Activated CD4-positive, alpha-beta T cell treated with anti-CD3 and anti-CD28 coated beads for 1 hour (primary cell): ENCODE results near the gene C17orf114.

Experiments
- DNase-seq: peaks from one replicate; pipeline ENCODE4 v3.0.0-alpha.2; 2020

C17orf114 gene

DNA sequence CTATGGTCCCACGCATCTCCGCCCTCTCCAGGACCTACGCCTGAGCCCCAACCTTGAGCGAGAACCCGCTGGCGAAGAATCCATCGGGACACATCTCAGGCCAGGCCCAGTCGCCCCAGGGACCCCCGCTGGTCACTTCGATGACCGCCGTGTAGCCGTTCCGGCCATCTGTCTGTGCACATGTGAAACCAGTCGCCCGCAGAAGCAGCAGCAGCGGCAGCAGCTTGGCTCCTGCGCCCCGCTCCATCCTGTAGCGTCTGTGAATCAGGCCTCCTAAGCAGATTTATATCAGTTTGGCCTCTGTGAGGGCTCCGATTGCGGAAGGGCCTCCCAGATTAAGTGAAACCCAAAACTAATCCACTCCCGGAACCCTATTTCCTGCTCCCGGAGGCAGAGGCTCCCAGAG is 16.0 kb downstream of the C17orf114 start, which contains the start of gene VMO1:
Gene VMO1, minus strand, starts transcription at position 259 of the 406 bp plus-strand sequence. Its CDS starts 12 bp downstream, at position 247.
- DNase-seq, result no peak

DNA sequence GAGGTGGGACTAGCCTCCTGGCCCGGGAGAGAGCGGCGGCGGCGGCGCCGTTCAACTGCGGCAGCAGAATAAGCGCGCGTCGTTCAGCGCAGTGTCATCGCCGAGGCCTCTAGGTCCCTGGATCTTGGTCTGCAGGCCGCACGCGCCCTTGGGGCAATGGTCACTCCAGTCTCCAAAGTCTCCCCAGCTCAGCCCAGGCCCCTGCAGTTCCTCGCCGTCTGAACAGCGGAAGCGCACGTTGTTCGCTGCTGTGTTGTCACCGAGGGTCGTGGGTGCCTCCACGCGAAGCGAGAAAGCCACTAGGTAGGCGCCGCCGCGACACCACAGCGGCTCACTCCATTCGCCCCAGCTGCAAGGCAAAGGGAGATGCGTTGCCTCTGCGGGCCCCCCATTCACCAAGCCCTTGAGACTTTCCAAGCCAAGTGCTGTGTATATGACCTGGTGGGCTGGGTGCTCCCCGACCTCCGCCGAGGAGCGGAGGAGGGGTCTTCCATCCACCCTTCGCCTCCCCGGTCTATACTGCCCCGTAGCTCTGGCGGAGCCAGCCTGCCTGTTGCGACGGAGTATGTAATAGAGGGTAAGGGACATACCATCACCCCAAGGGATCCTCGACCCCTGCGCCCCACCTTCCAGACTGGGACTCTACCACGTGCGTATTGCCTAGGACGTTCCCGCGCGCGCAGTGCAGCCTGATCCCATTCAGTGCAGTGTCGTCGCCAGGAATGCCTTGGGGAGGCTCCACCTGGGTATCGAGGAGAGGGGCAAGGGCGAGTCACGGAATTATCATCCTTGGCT is 16.6 kb downstream of the C17orf114 start:
- DNase-seq, result no peak

DNA sequence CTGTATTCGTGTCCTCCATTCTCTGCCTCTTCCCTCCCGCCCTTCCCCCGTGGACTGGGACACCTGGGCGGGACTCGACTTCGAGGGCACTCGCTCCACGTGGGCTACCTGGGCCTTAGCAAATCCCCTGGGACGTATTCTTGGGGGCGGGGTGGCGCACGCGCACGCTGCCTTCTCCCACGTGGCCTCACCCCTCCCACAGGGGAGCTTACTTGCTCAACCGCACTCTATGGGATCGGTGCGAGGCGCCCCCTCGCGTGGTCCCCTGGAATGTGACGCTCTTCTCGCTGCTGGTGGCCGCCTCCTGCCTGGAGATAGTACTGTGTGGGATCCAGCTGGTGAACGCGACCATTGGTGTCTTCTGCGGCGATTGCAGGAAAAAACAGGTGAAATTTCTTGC is 19.5 kb downstream of the C17orf114 start:
- DNase-seq, result no peak

DNA sequence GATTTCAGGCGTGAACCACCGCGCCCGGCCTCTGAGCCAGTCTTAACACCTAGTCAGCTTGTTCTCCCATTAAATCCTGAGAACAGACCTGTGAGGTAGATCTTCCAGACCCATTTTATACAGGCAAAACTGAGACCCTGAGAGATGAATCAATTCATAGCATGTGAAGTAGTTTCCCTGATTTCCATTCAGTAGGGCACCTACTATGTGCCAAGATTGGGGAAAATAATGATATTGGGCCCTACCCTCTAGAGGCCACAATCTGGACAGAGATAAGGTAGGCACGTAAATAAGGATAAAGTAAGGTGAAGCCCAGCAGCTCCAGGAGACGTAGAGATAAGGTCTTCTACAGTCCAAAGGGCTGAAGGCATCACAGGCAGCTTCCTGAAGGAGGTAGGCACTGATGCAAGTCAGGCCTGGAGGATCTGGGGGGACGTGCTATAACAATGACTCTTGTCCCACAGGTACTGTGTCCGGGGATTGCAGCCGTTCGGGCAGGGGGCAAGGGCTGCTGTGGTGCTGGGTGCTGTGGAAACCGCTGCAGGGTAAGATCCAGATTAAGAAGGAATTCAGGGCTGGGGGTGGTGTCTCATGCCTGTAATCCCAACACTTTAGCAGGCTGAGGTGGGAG is 21.7 kb downstream of the C17orf114 start:
- DNase-seq, result no peak

DNA sequence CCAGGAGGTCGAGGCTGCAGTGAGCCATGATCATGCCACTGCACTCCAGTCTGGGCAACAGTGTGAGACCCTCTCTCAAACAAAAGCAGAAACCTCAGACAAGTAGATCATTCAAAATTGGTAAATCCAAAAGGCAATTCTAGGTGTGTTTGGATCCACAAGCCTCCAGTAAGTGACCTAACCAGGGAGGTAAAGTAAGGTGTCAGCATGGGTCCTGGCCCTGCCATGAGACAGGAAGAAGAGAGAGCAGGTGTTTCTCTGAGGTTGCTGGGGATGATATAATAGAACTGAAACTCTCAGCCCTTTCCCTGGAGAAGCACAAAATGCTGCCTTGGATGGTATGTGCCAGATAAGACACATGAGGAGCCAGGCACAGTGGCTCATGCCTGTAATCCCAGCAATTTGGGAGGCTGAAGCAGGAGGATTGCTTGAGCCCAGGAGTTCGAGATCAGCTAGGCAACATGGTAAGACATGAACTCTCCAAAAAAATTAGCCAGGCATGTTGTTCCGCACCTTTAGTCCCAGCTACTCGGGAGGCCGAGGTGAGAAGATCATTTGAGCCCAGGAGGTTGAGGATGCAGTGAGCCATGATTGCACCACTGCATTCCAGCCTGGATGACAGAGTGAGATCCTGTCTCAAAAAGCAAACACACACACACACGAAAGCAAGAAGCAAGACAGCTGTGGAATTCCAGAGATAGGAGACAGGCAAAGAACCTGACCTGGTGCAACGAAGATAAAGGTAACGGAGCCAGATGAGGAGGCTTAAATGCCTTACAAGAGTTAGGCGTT is 24.0 kb downstream of the C17orf114 start:
- DNase-seq, result no peak

DNA sequence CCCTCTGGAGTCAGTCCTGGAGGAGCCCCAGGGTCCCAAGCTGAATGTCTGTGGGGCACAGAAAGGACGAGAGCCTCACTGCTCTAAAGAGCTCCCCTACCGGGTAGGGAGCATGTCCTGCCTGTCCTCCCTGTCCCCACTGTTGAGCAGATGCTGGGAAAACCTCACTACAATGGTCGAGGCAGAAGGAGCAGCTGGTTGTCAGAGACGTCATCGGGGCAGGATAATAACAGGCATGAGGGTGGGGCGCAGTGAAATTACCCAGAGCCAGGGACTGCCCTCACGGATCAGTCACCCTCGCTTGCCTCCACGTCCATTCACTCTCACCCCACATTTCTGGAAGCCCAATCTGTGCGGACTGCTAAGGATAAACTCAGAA is 29.9 kb downstream of the C17orf114 start:
- DNase-seq, result no peak

DNA sequence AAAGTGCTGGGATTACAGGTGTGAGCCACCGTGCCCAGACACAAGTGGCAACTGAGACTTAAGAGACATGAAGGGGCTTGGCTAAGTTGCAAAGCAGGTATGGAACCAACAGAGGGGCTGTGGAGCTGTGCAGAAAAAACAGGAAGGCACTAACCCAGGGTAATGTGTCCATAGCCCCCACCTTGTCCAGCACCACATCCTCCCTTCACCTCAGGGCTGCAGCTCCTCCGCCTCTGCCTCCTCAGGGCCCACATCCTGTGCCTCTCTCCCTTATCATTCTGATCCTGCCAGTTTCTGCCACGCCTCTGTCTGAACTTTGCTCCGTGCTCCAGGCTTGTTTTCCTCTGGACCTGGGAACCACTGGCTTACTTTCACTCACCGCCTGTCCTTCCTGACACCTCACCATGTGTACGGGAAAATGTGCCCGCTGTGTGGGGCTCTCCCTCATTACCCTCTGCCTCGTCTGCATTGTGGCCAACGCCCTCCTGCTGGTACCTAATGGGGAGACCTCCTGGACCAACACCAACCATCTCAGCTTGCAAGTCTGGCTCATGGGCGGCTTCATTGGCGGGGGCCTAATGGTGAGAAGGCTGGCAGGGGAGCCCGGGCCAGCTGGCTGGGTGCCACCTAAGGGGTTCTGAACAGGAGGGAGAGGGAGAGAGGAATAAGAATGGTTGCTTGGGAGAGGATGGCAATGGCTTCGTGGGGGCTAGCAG is 30.5 kb downstream of the C17orf114 start, which contains the start of gene TM4SF5:
Gene TM4SF5, plus strand, starts transcription at position 368 of the 716 bp plus-strand sequence. Its CDS starts 37 bp downstream, at position 405.
- DNase-seq, result no peak

DNA sequence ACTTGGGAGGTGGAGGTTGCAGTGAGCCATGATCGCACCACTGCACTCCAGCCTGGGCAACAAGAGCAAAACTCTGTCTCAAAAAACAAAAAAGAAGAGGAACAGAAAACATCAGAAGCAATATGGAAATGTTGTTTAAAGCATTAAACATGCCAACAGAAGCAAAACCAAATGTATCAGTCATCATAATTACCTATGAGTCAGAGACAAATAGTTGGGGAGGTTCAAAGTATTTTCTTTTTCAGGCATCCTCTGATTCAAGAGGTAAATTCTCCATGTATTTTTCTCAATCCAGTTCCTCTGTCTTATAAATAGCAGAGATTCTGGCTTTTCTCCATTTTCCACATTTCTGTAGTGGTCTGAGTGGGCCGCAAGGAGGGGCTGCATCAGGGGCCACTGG is 32.5 kb downstream of the C17orf114 start:
- DNase-seq, result no peak

DNA sequence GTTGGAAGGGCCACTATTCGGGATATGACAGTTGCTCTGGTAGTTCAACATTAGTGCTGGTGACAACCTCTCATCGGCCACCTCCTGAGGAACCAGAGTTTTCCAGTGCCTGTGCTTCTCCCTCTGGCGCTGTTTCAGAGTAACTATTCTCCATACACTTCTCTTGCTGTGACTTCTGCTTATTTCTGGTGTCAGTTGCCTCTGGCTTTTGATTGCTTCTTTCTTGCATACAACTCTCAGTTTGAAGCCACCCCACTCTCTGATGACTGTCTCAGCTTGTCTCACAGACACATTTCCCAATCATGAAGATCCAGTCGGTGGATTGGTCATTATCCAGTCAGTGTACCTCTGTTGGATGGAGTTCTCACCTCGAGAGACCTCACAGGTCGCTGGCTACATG is 33.8 kb downstream of the C17orf114 start:
- DNase-seq, result no peak

DNA sequence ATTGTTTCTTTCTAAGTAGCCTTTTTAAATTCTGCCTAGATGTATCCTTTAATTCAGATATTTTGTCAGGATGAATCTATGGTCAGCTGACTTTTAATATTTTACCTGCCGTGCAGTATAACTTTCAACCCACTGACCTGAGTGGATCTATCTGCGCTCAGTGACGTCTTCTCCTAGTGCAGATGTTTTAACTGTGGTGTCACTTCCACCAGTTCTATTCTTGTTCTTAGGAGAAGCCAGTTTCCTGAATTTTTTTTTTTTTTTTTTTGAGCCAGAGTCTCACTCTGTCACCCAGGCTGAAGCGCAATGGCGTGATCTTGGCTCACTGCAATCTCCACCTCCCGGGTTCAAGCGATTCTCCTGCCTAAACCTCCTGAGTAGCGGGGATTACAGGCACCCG is 35.4 kb downstream of the C17orf114 start:
- no peak for DNase-seq

DNA sequence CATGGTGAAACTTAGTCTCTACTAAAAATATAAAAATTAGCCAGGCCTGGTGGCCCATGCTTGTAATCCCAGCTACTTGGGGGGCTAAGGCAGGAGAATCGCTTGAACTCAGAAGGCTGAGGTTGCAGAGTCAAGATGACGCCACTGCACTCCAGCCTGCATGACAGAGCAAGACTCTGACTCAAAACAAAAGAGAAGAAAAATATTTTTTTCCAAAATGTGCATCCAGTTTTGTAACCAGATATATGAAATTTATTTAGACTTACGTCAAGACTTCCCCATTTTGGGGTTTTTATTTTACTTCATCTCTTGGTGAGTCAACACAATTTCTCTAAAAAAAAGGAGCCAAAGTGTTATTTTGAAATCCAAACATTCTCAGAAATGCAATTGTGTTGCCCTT is 35.9 kb downstream of the C17orf114 start:
- no peak for DNase-seq

DNA sequence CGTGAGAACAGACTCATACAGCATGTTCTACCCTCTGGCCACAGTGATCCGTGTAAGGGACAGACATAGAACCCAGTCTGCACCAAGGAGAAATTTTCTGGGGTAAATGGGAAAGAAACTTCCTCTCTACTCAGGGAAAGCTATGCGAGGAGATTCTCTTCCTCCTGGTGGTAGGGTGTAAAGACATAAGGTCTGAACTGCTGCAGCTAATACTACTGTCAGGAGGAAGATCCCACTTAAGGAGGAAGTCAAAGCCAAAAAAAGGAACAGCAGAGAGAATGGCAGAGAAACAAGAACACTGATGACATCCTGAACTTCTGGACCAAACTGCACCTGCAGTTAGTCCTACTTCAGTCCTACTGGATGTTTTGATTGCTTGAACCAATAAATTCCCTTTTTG is 37.5 kb downstream of the C17orf114 start:
- no peak for DNase-seq

DNA sequence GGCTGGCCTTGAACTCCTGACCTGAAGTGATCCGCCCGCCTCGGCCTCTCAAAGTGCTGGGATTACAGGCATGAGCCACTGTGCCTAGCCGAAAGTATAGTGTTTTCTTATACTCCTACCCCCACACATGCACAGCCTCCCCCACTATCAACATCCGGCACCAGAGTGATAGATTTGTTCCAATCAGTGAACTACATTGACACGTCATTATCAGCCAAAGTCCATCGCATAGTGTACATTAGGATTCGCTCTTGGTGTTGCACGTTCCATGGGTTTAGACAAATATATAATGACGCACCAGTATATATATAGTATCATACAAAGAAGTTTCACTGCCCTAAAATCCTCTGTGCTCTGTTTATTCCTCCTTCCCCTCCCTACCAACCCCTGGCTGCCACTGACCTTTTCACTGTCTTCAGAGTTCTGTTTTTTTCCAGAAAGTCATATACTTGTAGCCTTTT is 42.3 kb downstream of the C17orf114 start:
- no peak for DNase-seq

DNA sequence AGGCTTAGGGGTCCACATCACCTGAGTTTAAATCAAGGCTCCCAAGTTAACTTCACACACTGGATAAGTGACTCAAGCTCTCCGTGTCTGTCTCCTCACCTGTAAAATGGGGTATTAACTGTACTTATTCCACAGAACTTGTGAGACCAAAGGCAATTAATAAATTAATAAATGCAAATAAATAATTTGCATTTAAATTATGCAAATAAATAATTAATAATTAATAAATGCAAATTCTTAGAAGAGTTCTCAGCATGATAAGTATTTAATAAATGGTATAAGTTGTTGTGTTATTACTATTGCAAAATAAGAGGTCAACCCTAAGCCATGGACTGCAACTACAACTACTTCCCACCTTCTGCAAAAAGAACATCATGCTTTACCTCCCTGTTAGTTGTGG is 48.7 kb downstream of the C17orf114 start:
- no peak for DNase-seq

DNA sequence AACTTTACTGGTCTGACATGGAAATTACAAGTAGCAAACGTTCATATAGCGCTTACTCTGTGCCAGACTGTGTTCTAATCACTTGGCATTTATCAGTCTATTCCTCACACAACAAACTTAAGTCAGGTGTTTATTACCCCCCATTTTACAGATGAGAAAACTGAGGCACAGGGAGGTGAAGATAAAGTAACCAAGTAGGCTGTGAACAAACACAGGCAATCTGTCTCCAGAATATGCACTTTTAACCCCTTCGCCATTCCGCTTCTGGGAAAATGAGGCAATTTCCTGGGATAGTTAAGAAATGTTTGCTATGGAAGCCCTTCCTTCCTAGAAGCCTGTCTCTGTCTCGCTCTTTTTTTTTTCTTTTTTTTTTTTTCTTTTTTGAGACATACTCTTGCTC is 50.2 kb downstream of the C17orf114 start:
- DNase-seq, result no peak
